Endothelial cell (in vitro differentiated cells): ENCODE data around the gene ME1. TPM values are rescaled to one million over a fixed set of nuclear protein-coding genes. Genes with fewer than 3 reads are reported as not detected.
"Not testable (repeated sequence)": the region's sequence is repeated elsewhere in the genome, so short reads cannot be mapped to it uniquely, and the experiment has no call there.

ENCODE experiments used
- DNase-seq: peaks from one replicate; pipeline ENCODE4 v3.0.0; 2021; ENCODE audit warnings: low spot score
- H3K27ac Mint-ChIP-seq: one replicate; pipeline ENCODE4 v1.8.0; 2021; ENCODE audit warnings: mixed read lengths, inconsistent platforms; ENCODE audit not compliant: unreplicated experiment
- H3K27me3 Mint-ChIP-seq: one replicate; pipeline ENCODE4 v1.8.0; 2021; ENCODE audit warnings: mild to moderate bottlenecking, moderate library complexity, mixed read lengths, inconsistent platforms; ENCODE audit not compliant: unreplicated experiment
- H3K36me3 Mint-ChIP-seq: one replicate; pipeline ENCODE4 v1.8.0; 2021; ENCODE audit warnings: mild to moderate bottlenecking, low read depth, mixed read lengths, inconsistent platforms; ENCODE audit not compliant: unreplicated experiment
- H3K4me1 Mint-ChIP-seq: one replicate; pipeline ENCODE4 v1.8.0; 2021; ENCODE audit warnings: mild to moderate bottlenecking, mixed read lengths, inconsistent platforms; ENCODE audit not compliant: unreplicated experiment
- H3K4me3 Mint-ChIP-seq: one replicate; pipeline ENCODE4 v1.8.0; 2021; ENCODE audit warnings: mild to moderate bottlenecking, mixed read lengths, inconsistent platforms; ENCODE audit not compliant: unreplicated experiment
- H3K9me3 Mint-ChIP-seq: one replicate; pipeline ENCODE4 v1.8.0; 2021; ENCODE audit warnings: mixed read lengths, inconsistent platforms; ENCODE audit not compliant: unreplicated experiment
- total RNA-seq: library from RNA; stranded (reverse); fragmentation: NEBNext Ultra II Directional; extraction: Animal tissue kit (Norgen Biotek cat#: 25700); gene quantifications from one replicate; pipeline ENCODE4 v1.2.1, GENCODE V29; 2021; ENCODE audit not compliant: unreplicated experiment
- TF ChIP-seq, protein P1 (sequence below): fragments of 200-600 bp; sonication (generic); IDR thresholded peaks from one replicate; pipeline ENCODE4 v1.5.0; 2021; ENCODE audit warnings: antibody characterized with exemption; ENCODE audit not compliant: unreplicated experiment

Gene ME1
- total RNA-seq, 1 donor from 2014 or later = 13.4 TPM

- H3K27me3 Mint-ChIP-seq = peaks cover 5% of the 10 kb centered on the region
- no peak for DNase-seq
- no peaks in the 10 kb centered on the region for H3K9me3 Mint-ChIP-seq
- TF ChIP-seq, protein P1, sequence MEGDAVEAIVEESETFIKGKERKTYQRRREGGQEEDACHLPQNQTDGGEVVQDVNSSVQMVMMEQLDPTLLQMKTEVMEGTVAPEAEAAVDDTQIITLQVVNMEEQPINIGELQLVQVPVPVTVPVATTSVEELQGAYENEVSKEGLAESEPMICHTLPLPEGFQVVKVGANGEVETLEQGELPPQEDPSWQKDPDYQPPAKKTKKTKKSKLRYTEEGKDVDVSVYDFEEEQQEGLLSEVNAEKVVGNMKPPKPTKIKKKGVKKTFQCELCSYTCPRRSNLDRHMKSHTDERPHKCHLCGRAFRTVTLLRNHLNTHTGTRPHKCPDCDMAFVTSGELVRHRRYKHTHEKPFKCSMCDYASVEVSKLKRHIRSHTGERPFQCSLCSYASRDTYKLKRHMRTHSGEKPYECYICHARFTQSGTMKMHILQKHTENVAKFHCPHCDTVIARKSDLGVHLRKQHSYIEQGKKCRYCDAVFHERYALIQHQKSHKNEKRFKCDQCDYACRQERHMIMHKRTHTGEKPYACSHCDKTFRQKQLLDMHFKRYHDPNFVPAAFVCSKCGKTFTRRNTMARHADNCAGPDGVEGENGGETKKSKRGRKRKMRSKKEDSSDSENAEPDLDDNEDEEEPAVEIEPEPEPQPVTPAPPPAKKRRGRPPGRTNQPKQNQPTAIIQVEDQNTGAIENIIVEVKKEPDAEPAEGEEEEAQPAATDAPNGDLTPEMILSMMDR = no peak
- H3K4me1 Mint-ChIP-seq = no peaks in the 10 kb centered on the region
- H3K4me3 Mint-ChIP-seq = peak overlapping the region; percentile 23
- peaks cover 28% of the 10 kb centered on the region for H3K36me3 Mint-ChIP-seq
- no peak overlapping the region for H3K27ac Mint-ChIP-seq
Measured at GRCh38 chr6:83359638-83360037, 71.2 kb downstream of the ME1 start.

GRCh38 chr6:83354747-83355146 is 76.1 kb downstream of the ME1 start:
- TF ChIP-seq, protein P1 = no peak
- peaks cover 5% of the 10 kb centered on the region for H3K27me3 Mint-ChIP-seq
- H3K36me3 Mint-ChIP-seq = peaks cover 7% of the 10 kb centered on the region
- H3K27ac Mint-ChIP-seq = no peak overlapping the region
- DNase-seq = no peak
- no peak overlapping the region for H3K4me3 Mint-ChIP-seq
- H3K9me3 Mint-ChIP-seq = no peaks in the 10 kb centered on the region
- no peaks in the 10 kb centered on the region for H3K4me1 Mint-ChIP-seq

DNA sequence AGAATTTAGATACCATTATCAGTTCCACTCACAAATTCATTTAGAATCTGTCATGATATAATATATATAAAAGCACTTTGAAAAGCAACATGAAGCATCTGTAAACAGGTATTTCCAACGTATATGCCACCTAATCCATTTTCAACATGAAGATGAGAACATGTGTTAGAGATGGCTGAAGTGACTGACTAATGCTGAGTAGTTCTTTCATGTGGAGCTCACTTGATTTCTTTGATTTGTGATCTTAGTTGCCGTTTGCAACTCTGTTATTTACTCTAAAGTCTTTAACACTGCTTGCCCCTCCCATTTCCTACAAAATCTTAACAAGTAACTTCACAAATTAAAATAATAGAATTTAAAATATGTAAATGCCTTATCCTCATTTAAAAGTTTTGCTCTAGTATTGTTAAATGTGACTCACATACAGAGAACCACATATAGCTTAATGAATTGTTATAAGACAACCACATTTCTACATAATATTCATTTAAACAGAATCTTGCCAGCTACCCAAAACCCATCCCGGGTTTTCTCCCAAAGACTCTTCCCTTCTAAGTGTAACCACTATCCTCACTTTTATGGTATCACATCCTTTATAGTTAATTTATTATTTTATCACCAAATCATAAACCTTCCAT is 78.3 kb downstream of the ME1 start:
- no peak overlapping the region for H3K4me3 Mint-ChIP-seq
- TF ChIP-seq, protein P1 = no peak
- H3K27me3 Mint-ChIP-seq = no peaks in the 10 kb centered on the region

GRCh38 chr6:83343121-83343520 is 87.7 kb downstream of the ME1 start:
- H3K27me3 Mint-ChIP-seq = no peaks in the 10 kb centered on the region
- H3K36me3 Mint-ChIP-seq = peaks cover 10% of the 10 kb centered on the region
- no peak overlapping the region for H3K27ac Mint-ChIP-seq
- TF ChIP-seq, protein P1 = no peak
- no peaks in the 10 kb centered on the region for H3K9me3 Mint-ChIP-seq
- DNase-seq = no peak
- H3K4me1 Mint-ChIP-seq = no peaks in the 10 kb centered on the region
- H3K4me3 Mint-ChIP-seq = no peak overlapping the region

More for the DNA sequence above, 78.3 kb downstream of the ME1 start:
- Mint-ChIP-seq H3K36me3 (no peaks in the 10 kb centered on the region), H3K27ac (no peak overlapping the region), H3K9me3 (no peaks in the 10 kb centered on the region), H3K4me1 (no peaks in the 10 kb centered on the region)
- DNase-seq = no peak

DNA sequence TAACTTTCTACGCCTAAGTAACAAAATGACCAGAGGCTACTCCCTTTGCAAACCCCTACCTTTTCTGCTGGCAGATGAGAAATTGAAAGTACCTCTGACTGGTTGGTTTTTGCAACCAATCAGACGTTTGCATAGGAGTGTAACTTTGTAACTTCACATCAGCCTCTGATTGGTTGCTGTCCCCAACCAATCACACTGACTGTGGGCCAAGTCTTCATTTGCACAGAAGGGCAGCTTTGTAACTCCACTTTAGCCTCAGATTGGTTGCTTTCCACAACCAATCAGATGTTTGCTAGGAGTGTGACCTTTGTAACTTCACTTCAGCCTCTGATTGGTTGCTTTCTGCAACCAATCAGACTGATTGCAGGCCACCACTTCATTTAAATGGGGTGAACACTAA is 89.1 kb downstream of the ME1 start:
- Mint-ChIP-seq H3K4me3 (no peak overlapping the region), H3K36me3 (peaks cover 10% of the 10 kb centered on the region), H3K27me3 (no peaks in the 10 kb centered on the region), H3K27ac (no peak overlapping the region), H3K4me1 (no peaks in the 10 kb centered on the region), H3K9me3 (no peaks in the 10 kb centered on the region)
- TF ChIP-seq, protein P1 = no peak
- DNase-seq = no peak

- not testable (repeated sequence) for H3K4me3 Mint-ChIP-seq, H3K4me1 Mint-ChIP-seq, H3K27me3 Mint-ChIP-seq, H3K36me3 Mint-ChIP-seq, H3K27ac Mint-ChIP-seq, H3K9me3 Mint-ChIP-seq, DNase-seq
Measured at GRCh38 chr6:83333916-83334315, 96.9 kb downstream of the ME1 start.
